Kidney (tissue), 14 donors: Measurements from ENCODE around the gene KDM4C. TPM values are rescaled to one million over a fixed set of nuclear protein-coding genes. Genes with fewer than 3 reads are reported as not detected.

ENCODE experiments used
- DNase-seq, 5 donors: peaks; one replicate each; pipeline ENCODE4 v3.0.0-alpha.2; 2013 to 2020
- FAIRE-seq: peaks from 2 replicates; lab custom pipeline; 2012; peaks lifted over from hg19 to GRCh38; lab: Jason Lieb, UNC
- H3K27ac ChIP-seq, 2 donors: one replicate each; pipeline ENCODE4 v1.7.0; 2013; ENCODE audit warnings: low read depth in 2 of 2, low read length in 2 of 2, inconsistent platforms in 1 of 2
- H3K27me3 ChIP-seq: one replicate; pipeline ENCODE4 v1.7.1; 2013; ENCODE audit warnings: low read length, inconsistent platforms; ENCODE audit not compliant: control insufficient read depth, insufficient read depth
- H3K36me3 ChIP-seq, 3 donors: one replicate each; pipeline versions ENCODE4 v1.7.0 to v1.7.1; 2013; ENCODE audit warnings: low read length in 3 of 3, control low read depth in 1 of 3, inconsistent platforms in 1 of 3; ENCODE audit not compliant: insufficient read depth in 3 of 3, control insufficient read depth in 2 of 3
- H3K4me1 ChIP-seq, 3 donors: one replicate each; pipeline versions ENCODE4 v1.7.0 to v1.7.1; 2013; ENCODE audit warnings: low read length in 3 of 3, inconsistent platforms in 1 of 3, low read depth in 1 of 3; ENCODE audit not compliant: control insufficient read depth in 2 of 3, insufficient read depth in 2 of 3
- H3K4me3 ChIP-seq, 3 donors: one replicate each; pipeline versions ENCODE4 v1.7.0 to v1.8.1; 2013; ENCODE audit warnings: low read length in 3 of 3, control low read depth in 1 of 3, inconsistent platforms in 1 of 3
- H3K9ac ChIP-seq, 3 donors: one replicate each; pipeline versions ENCODE4 v1.7.0 to v1.7.1; 2013; ENCODE audit warnings: low read length in 3 of 3, control low read depth in 1 of 3, inconsistent platforms in 1 of 3
- H3K9me3 ChIP-seq, 3 donors: one replicate each; pipeline versions ENCODE4 v1.7.0 to v1.7.1; 2013; ENCODE audit warnings: low read length in 3 of 3, control low read depth in 1 of 3, inconsistent platforms in 1 of 3; ENCODE audit not compliant: control insufficient read depth in 2 of 3, insufficient read depth in 1 of 3
- CTCF ChIP-seq: IDR thresholded peaks from 3 replicates; pipeline ENCODE4 v1.5.1; 2012; ENCODE audit warnings: mild to moderate bottlenecking, moderate library complexity, borderline replicate concordance; ENCODE audit not compliant: insufficient read depth; ENCODE audit errors: extremely low read depth
- intact Hi-C: fragments of 100-400 bp; cut with DNase I; formaldehyde crosslinking; loops from one replicate; pipeline ENCODE4 v1.11.1; 2022
- polyA plus RNA-seq: library from polyadenylated mRNA; stranded (reverse); fragments of 350-450 nt; fragmentation: Illumina TruSeq; extraction: RNeasy Lipid Tissue Mini Kit (QIAGEN cat#74804); gene quantifications from one replicate; pipeline ENCODE4 v1.2.3, GENCODE V29; 2014; ENCODE audit warnings: low read depth, low replicate concordance; ENCODE audit not compliant: insufficient read depth
- total RNA-seq: library from RNA; stranded (reverse); fragmentation: NEBNext Ultra II Directional; extraction: Animal tissue kit (Norgen Biotek cat#: 25700); gene quantifications from one replicate; pipeline ENCODE4 v1.2.1, GENCODE V29; 2021
- donor health status: control.
- donor health status: control.
- donor health status: control.
- donor health status: control.
- donor health status: control.
- donor health status: DM: yes; HTN: yes; CAD: no.
- donor health status: Normal renal cell carcinoma (clear cell type).

Gene KDM4C
- total and polyA plus RNA-seq, 2 donors from 2014 or later = 7.1 to 47.1 TPM

GRCh38 chr9:6811436-6811835 is 53.7 kb downstream of the KDM4C start:
- FAIRE-seq = no peak
- no peaks in the 10 kb centered on the region for H3K27me3 ChIP-seq
- intact Hi-C loops = no loop called here
- no peak overlapping the region for H3K27ac ChIP-seq
- TF ChIP-seq CTCF = no peak
- no peaks in the 10 kb centered on the region for H3K4me1 ChIP-seq
- no peak overlapping the region for H3K4me3 ChIP-seq
- no peak for DNase-seq
- no peaks in the 10 kb centered on the region for H3K9me3 ChIP-seq
- no peak overlapping the region for H3K9ac ChIP-seq
- H3K36me3 ChIP-seq = no peaks in the 10 kb centered on the region

GRCh38 chr9:6816581-6816980 is 58.8 kb downstream of the KDM4C start:
- no peak overlapping the region for H3K4me3 ChIP-seq
- DNase-seq (no peak), FAIRE-seq (no peak)
- no peaks in the 10 kb centered on the region for H3K9me3 ChIP-seq
- H3K27me3 ChIP-seq = no peaks in the 10 kb centered on the region
- intact Hi-C loops = no loop called here
- no peak for TF ChIP-seq CTCF
- H3K36me3 ChIP-seq = peaks cover 0 to 2% (median 0%) of the 10 kb centered on the region in 3 donors
- H3K27ac ChIP-seq = no peak overlapping the region
- H3K4me1 ChIP-seq = no peaks in the 10 kb centered on the region
- no peak overlapping the region for H3K9ac ChIP-seq

GRCh38 chr9:6818292-6818922 is 60.6 kb downstream of the KDM4C start:
- H3K27me3 ChIP-seq = no peaks in the 10 kb centered on the region
- no peaks in the 10 kb centered on the region for H3K9me3 ChIP-seq
- no peak for FAIRE-seq
- intact Hi-C loops = no loop called here
- no peaks in the 10 kb centered on the region for H3K4me1 ChIP-seq
- no peak overlapping the region for H3K9ac ChIP-seq
- no peak overlapping the region for H3K27ac ChIP-seq
- no peak for TF ChIP-seq CTCF
- H3K4me3 ChIP-seq = no peak overlapping the region
- H3K36me3 ChIP-seq = peaks cover 0 to 2% (median 0%) of the 10 kb centered on the region in 3 donors
- no peak for DNase-seq

- intact Hi-C loops = no loop called here
- no peak for FAIRE-seq
These were observed 61.3 kb downstream of the KDM4C start for GRCh38 chr9:6819112-6819511.

More at GRCh38 chr9:6819112-6819511, 61.3 kb downstream of the KDM4C start:
- no peaks in the 10 kb centered on the region for H3K9me3 ChIP-seq
- no peak overlapping the region for H3K9ac ChIP-seq
- H3K4me1 ChIP-seq = no peaks in the 10 kb centered on the region
- no peaks in the 10 kb centered on the region for H3K27me3 ChIP-seq
- H3K27ac ChIP-seq = no peak overlapping the region
- no peak for DNase-seq
- H3K36me3 ChIP-seq = peaks cover 0 to 2% (median 0%) of the 10 kb centered on the region in 3 donors
- H3K4me3 ChIP-seq = no peak overlapping the region
- TF ChIP-seq CTCF = no peak
